Skeletal muscle tissue (tissue), 4 donors: ENCODE results near the gene DNAJB14. TPM values are rescaled to one million over a fixed set of nuclear protein-coding genes. Genes with fewer than 3 reads are reported as not detected.
A peak's percentile ranks its signal among the peaks of the same experiment; 100 is the strongest.

Experiments used
- H3K27ac ChIP-seq: one replicate; pipeline ENCODE4 v1.7.0; 2013; ENCODE audit warnings: mild to moderate bottlenecking, low read depth, low read length, inconsistent platforms
- H3K27me3 ChIP-seq, 3 donors: one replicate each; pipeline ENCODE4 v1.7.0; 2013; ENCODE audit warnings: low read length in 3 of 3; ENCODE audit not compliant: control insufficient read depth in 3 of 3, insufficient read depth in 3 of 3
- H3K36me3 ChIP-seq, 3 donors: one replicate each; pipeline ENCODE4 v1.7.0; 2013; ENCODE audit warnings: low read length in 3 of 3; ENCODE audit not compliant: control insufficient read depth in 3 of 3, insufficient read depth in 3 of 3
- H3K4me1 ChIP-seq, 3 donors: one replicate each; pipeline ENCODE4 v1.7.0; 2013; ENCODE audit warnings: low read length in 3 of 3, mild to moderate bottlenecking in 3 of 3; ENCODE audit not compliant: control insufficient read depth in 3 of 3, insufficient read depth in 3 of 3
- H3K4me3 ChIP-seq, 3 donors: one replicate each; pipeline ENCODE4 v1.7.0; 2013; ENCODE audit warnings: low read length in 3 of 3
- H3K9ac ChIP-seq, 3 donors: one replicate each; pipeline ENCODE4 v1.7.0; 2013; ENCODE audit warnings: low read length in 3 of 3, mild to moderate bottlenecking in 3 of 3, moderate library complexity in 2 of 3, low read depth in 1 of 3
- H3K9me3 ChIP-seq, 3 donors: one replicate each; pipeline ENCODE4 v1.7.0; 2013; ENCODE audit warnings: low read length in 3 of 3; ENCODE audit not compliant: control insufficient read depth in 3 of 3
- total RNA-seq: library from RNA; depleted of rRNA; stranded (reverse); fragments of >200 nt; gene quantifications from one replicate; pipeline ENCODE4 v1.2.3, GENCODE V29; 2014
- donor health status: Osteomylitis.

DNAJB14 gene
- total RNA-seq, 1 donor from 2014 or later = 16.7 TPM

- no peaks in the 10 kb centered on the region for H3K9me3 ChIP-seq
Measured at GRCh38 chr4:99856166-99856565, 90.3 kb downstream of the DNAJB14 start.

DNA sequence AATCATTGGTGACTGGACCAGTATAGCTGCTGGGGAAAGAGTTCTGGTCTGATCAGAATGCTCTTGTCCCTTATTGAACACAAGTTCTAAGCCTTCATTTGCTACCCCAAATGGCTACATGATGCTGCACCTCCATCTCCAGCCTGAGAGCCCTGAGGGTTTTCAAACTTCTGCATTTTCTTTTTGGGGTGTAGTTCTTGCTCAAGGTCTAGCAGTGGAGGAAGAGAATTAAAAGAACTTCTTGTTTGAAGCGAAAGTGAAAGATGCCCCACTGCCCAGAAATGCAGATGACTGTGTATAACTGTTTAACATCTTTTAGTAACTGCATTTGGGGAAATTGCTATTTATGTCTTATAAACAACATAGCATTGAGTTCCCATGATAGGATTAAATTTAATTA lies 90.7 kb downstream of the DNAJB14 start:
- peaks cover 0 to 2% (median 0%) of the 10 kb centered on the region in 3 donors for H3K27me3 ChIP-seq
- no peaks in the 10 kb centered on the region for H3K9me3 ChIP-seq
- H3K4me1 ChIP-seq = no peaks in the 10 kb centered on the region
- no peak overlapping the region for H3K9ac ChIP-seq
- H3K36me3 ChIP-seq = no peaks in the 10 kb centered on the region
- no peak overlapping the region for H3K27ac ChIP-seq
- no peak overlapping the region for H3K4me3 ChIP-seq

More at GRCh38 chr4:99856166-99856565, 90.3 kb downstream of the DNAJB14 start:
- H3K27ac ChIP-seq = peak overlapping the region; percentile 2
- H3K4me1 ChIP-seq = no peaks in the 10 kb centered on the region
- no peak overlapping the region for H3K4me3 ChIP-seq
- H3K27me3 ChIP-seq = peaks cover 0 to 2% (median 0%) of the 10 kb centered on the region in 3 donors
- no peaks in the 10 kb centered on the region for H3K36me3 ChIP-seq
- no peak overlapping the region for H3K9ac ChIP-seq

- Histone ChIP-seq H3K9ac (no peak overlapping the region), H3K36me3 (no peaks in the 10 kb centered on the region), H3K27ac (no peak overlapping the region), H3K9me3 (no peaks in the 10 kb centered on the region), H3K4me3 (no peak overlapping the region), H3K4me1 (no peaks in the 10 kb centered on the region), H3K27me3 (no peaks in the 10 kb centered on the region)
Measured at GRCh38 chr4:99853999-99854398, 92.4 kb downstream of the DNAJB14 start.

DNA sequence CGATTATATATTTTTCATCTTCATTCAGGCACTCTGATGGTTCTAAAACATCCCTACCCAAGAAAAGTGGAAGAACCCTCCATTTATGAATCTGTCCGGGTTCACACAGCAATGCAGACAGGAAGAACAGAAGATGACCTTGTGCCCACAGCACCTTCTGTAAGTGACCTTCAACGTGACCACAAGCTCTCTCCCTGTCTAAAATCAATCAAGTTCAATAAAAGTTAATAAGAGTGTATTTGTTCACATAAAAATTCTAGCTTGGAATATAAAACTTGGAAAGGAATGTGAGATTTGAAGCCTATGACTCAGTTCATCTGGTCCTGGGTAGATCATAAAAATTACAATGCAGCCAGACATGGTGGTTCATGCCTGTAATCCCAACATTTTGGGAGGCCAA lies 93.2 kb downstream of the DNAJB14 start:
- Histone ChIP-seq H3K36me3 (no peaks in the 10 kb centered on the region), H3K4me3 (no peak overlapping the region), H3K27me3 (no peaks in the 10 kb centered on the region), H3K4me1 (no peaks in the 10 kb centered on the region), H3K9ac (no peak overlapping the region), H3K27ac (no peak overlapping the region), H3K9me3 (no peaks in the 10 kb centered on the region)

DNA sequence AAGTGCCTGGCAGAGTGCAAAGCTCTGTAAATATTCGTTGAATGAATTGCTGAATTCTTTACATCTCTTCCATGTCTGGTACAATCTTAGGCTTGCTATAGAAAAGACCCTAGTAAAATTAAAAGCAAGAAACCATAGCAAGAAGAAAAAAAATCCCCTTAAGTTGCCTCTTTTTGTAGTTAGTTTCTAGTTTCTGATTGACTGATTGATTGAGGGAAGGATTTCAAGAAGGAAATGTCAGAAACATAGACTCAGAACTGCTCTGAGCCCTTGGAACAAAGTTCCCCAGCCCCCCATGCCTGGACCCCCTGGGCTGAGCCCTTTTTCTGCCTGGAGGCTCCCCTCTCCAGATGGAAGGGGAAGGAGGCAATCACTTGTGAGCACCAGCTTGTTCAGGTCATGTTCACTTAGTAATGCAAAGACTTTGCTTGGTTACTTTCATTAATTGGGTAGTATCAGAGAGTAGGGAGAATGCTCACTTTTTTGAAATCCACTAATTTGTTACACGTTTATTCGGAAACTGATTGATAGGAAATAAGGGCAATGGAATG lies 94.1 kb downstream of the DNAJB14 start:
- no peak overlapping the region for H3K4me3 ChIP-seq

DNA sequence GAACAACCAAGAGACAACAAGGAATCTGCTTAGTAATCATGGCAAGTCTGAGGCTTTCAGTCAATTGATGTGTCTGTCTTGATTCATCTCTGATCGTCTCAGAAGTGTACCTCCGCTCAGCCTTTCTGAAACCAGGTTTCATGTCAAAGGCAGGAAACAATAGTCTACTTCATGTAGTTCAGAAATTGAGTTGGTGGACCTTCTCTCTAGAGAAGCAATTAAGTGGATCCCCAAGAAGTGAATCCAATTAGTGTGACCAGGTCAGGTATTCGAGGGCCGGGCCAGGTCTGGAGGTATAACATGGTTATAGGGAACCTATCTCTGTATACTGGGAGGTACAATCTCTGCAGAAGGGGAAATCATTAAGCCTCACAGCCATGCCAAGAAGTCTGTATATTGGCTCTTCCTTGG lies 97.8 kb downstream of the DNAJB14 start:
- Histone ChIP-seq H3K36me3 (no peaks in the 10 kb centered on the region), H3K27ac (no peak overlapping the region), H3K9me3 (no peaks in the 10 kb centered on the region), H3K9ac (no peak overlapping the region), H3K4me3 (no peak overlapping the region), H3K4me1 (no peaks in the 10 kb centered on the region), H3K27me3 (no peaks in the 10 kb centered on the region)

More for the DNA sequence above, 94.1 kb downstream of the DNAJB14 start:
- Histone ChIP-seq H3K9ac (no peak overlapping the region), H3K27ac (no peak overlapping the region), H3K36me3 (no peaks in the 10 kb centered on the region), H3K9me3 (no peaks in the 10 kb centered on the region), H3K4me1 (no peaks in the 10 kb centered on the region), H3K27me3 (no peaks in the 10 kb centered on the region)

GRCh38 chr4:99847362-99847976 lies 98.9 kb downstream of the DNAJB14 start:
- Histone ChIP-seq H3K4me3 (no peak overlapping the region), H3K27me3 (no peaks in the 10 kb centered on the region), H3K4me1 (peaks cover 0 to 2% (median 0%) of the 10 kb centered on the region in 3 donors), H3K27ac (no peak overlapping the region), H3K9ac (no peak overlapping the region), H3K36me3 (no peaks in the 10 kb centered on the region), H3K9me3 (no peaks in the 10 kb centered on the region)

GRCh38 chr4:99846891-99847290 lies 99.5 kb downstream of the DNAJB14 start:
- no peak overlapping the region for H3K9ac ChIP-seq
- no peaks in the 10 kb centered on the region for H3K36me3 ChIP-seq
- H3K27me3 ChIP-seq = no peaks in the 10 kb centered on the region
- no peaks in the 10 kb centered on the region for H3K9me3 ChIP-seq
- H3K27ac ChIP-seq = no peak overlapping the region
- H3K4me1 ChIP-seq = peaks cover 0 to 4% (median 0%) of the 10 kb centered on the region in 3 donors
- H3K4me3 ChIP-seq = no peak overlapping the region

Other genes starting within 250 kb of the DNAJB14 start
- gene DAPP1, start 129.8 kb downstream of the DNAJB14 start, total RNA-seq = 1.6 TPM
- 20.4 TPM for gene LAMTOR3, start 52.2 kb downstream of the DNAJB14 start, total RNA-seq
- 124 TPM for gene H2AZ1, start 3.7 kb upstream of the DNAJB14 start, total RNA-seq
- 61.6 TPM for gene DDIT4L, start 243.8 kb upstream of the DNAJB14 start, total RNA-seq